HG03064 (cell line): ENCODE results near the gene TNFRSF21.
"Not testable (repeated sequence)": the region's sequence is repeated elsewhere in the genome, so short reads cannot be mapped to it uniquely, and the experiment has no call there.

Experiments used
- ATAC-seq: cut with Tn5 transposase; IDR thresholded peaks from one replicate; pipeline ENCODE4 v1.9.1; 2021; ENCODE audit warnings: low read depth; ENCODE audit not compliant: unreplicated experiment

The TNFRSF21 gene

DNA sequence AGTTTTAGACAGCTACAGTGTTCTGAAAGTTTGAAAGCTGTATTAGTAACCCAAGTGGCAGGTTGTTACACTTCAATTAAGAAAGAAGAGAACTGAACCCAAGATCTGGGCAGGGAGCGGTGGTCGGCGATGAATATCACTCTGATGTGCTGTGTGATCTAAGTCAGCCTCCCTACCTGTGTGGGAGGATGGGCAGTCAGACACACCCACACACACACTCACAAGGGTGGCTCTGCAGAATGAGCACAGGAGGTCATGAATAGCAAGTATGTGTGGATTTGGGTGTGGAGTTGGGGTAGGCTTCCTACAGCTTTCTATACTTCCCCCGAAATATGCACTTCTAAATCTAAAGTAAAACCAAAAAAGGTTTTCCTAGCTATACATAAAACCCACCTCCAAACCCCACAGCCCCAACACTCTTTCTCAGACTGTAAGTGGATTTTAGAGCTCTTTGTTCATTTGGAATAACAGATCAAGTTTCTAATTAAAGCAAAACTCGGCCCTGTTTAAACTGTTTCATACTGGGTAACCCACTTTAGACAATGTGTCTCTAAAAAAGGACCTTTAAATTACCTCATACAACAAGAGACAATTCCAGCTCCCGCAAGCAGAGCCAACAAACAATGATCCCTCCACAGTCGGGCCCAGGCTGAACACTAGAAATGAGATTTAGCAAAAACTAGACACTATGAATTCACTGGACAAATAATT, 19.4 kb downstream of the TNFRSF21 start:
- ATAC-seq = no peak

DNA sequence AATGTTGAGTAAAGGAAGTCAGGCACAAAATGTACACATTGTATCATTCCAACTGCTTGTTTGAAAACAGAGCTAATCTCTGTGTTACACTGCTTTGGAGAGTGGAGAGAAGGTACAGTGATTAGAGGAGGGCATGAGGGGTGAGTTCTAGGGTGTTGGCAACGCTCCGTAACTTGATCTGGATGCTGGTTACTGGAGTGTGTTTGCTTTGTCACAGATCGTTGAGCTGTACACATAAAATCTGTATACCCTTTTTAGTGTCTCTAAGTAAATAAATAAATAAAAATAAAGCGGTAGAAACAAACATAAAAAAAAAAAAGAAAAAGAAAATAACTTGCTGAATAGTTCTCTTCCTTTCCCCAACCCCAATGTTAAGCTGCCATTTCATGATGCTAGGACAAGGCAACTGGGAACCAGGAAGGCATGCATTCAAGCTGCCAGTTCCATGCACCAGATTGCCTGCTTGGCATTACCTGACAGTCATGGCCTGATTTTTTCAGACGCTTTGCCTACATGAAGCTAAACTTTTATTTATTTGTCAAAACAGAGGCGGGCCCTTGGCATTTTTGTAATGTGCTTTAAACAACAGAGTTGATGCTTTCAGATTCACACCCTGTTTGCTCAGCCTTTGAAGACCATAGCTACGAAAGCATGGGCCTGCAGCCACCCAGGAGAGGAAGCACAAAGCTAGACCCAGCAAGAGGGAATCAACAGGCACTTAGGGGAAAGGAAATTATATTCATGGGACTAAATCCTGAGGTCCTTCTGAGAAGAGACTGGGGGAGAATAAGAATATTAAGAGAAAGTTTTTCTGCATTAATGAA, 21.2 kb downstream of the TNFRSF21 start:
- ATAC-seq = no peak

DNA sequence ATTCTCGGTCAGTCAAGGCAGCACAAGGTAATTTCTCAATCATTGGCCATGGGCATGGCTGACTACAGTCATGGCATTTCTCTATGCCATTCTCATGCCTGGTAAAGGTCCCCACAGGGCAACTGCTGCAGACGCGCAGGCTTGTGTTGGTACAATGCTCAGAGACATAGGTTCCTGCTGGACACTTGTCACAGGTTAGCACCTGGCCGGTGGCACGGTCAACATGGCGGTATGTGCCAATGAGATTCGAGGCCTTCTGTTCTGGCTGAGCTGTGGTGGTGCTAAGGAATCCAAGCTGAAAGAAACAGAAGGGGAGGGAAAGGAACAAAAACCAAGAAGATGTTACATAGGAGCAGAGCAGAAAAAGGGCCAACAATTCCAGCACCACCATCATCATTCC, 23.4 kb downstream of the TNFRSF21 start:
- ATAC-seq = no peak

DNA sequence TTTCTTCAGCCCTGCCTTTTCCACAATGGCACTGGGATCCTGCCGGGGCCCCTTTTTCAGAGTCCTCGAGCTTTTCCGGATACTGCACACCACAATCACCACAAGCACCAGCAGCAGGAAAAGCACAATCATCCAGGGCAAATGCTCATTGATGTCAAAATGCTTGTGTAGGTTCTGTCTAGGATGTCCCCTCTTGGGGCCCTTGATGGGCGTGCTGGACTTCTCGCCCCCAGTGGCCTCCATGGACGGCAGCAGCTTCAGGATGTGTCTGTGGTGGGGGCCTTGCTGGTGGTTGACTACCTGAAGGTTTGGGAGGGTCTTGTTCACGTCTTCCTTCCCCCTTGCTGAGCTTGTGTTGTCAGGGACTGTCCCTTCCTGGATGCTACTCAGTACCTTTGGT, 25.7 kb downstream of the TNFRSF21 start:
- ATAC-seq = no peak

DNA sequence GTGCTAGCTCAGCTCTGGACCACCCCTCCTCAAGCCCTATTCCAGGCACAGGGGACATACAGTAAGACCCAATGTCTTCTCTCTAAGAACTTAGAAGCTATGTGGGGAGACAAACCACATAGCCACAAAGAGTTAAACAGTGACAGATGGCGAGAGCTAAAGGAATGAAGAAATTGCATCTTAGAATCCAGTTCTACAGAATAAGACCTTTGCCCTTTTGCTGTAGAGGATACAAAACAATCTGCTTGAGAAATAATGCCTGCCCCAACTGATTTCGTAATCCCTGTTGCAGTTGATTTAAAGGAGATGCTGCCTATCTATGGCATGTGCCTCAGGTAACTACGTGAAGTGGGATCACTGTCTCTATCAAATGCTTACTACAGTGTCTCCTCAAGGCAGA, 31.2 kb downstream of the TNFRSF21 start:
- no peak for ATAC-seq

DNA sequence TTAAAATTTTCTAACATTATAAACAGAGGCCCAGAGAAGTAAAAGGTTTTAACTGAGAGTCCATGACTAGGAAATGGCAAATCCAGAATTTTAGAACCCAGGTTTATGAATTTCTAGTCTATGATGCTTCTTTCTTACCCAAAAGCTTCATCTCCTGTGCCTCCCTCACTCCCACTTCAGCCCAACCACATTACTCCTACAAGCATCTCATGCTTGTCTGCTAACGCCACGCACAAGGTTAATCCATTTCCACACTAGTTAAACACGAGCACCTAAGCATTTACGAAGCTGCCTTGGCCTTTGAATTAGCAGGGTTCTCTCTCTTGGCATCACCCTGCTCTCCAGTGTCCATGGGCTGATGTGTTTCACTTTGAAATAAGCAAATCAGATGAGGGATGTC, 32.0 kb downstream of the TNFRSF21 start:
- no peak for ATAC-seq

DNA sequence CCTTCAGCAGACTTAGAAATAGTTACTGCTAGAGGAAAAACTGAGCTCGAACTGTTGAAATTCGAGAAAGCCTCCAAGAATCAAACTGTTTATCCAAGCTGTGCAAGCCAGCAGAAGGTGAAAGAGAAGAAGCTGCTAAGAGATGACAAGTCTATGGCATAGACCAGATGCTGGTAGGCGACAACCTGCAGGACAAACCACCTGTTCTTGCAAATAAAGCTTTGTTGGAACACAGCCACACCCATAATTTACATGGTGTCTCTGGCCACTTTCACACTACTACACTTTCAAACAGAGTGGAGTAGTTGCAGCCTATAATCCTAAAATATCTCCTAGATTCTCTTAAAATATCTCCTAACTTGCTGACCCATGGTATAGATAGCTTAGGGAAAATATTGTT, 33.3 kb downstream of the TNFRSF21 start:
- ATAC-seq = no peak

DNA sequence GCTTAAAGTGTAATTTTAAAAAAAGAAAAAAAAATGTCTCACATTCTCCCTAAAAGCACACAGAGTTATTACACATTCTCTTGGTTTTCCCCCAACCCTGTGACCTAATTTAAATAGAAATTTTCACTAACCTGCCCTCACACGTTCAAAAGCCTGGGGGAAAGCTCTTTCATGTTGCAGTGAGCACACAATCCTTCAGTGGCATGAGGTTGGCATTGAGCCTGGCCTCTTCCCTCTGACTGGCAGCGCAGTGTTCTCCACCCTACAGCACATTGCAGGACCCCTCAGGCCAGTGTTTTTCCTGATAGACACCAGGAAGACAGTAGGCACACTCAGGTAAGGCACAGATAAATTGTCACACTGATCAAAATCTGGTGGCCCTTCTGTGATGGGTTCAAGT, 34.1 kb downstream of the TNFRSF21 start:
- ATAC-seq = no peak

DNA sequence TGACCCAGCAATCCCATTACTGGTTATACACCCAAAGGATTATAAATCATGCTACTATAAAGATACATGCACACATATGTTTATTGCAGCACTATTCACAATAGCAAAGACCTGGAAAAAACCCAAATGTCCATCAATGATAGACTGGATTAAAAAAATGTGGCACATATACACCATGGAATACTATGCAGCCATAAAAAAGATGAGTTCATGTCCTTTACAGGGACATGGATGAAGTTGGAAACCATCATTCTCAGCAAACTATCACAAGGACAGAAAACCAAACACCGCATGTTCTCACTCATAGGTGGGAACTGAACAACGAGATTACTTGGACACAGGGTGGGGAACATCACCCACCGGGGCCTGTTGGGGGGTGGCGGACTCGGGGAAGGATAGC, 34.6 kb downstream of the TNFRSF21 start:
- ATAC-seq = not testable (repeated sequence)

DNA sequence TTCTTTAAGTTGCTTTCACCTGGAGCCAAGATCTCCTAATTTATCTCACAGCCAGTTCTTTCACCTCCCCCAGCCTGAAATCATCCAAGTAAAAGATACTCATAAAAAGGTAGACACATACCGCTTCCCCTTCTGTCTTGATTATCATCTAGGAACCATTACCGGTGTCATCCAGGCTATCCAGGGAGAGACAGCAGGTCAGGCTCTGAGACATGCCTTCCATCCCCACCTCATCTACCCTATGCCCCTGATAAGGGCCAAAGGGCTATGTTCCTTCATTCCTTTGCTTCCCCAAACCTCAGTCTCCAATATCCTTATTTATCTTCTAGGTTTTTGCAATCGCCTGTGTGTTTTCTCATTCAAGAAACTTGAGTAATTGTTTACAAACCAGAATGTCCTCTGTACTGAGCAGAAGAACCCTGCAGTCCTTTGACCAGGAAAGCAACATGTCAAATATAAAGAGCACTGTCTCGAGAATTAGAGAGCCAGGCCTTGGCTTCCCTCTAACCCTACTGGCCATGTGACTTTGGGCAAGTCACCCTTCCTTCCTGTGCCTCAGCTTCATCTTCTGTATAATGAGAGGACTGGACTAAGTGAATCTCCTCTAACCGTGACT, 41.0 kb downstream of the TNFRSF21 start:
- ATAC-seq = no peak

DNA sequence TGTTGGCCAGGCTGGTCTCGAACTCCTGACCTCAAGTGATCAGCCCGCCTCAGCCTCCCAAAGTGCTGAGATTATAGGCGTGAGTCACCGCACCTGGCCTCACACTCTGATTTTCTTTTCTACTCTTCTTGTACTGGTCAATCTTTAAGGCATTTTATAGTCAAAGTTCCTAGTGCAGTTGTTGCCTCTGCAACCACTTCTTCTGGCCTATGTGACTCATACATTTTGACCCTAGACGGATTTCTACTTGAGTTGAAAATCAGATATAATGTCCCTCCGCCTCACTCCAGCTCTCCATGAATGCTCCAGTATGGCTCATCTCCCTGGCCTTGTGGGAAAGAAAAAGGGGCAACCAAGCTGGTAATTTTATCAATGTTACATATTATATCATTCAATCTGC, 42.4 kb downstream of the TNFRSF21 start:
- no peak for ATAC-seq

DNA sequence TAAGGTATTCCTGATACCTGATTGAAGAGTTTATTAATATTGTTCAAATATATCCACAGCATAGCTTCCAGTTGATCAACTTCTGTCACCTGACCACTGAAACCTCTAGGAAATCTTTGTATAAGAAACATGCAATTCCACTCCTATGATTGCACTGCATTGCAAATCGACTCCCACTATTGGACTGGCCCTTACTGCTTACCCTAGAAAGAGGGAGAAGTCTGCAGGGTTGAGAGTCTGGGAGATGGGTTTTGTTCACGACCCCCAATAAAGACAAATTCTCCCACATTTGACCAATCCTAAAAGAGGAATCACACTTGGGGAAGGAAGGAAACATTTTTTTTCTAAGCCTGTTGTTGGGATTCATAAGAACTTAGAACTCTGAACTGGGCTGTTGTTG, 43.7 kb downstream of the TNFRSF21 start:
- ATAC-seq = no peak

DNA sequence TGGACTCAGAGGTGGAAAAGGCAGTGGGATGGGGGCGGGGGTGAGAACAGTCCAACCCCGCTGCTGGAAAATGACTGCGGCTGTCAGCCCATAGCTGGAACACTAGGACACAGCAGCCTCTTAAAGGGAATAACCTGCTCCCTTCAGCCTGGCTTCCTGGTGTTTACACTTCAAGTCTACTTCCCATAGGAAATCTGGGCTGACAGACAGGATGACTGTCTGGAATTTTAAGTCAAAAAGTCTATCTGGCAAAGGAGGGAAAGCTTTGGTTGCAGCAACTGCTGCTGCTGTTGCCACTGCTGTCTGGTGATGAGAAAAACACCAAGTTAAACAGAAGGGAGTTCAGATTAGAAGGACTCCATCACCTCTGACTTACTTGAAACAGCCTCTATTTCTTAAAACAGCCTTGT, 44.9 kb downstream of the TNFRSF21 start:
- no peak for ATAC-seq

DNA sequence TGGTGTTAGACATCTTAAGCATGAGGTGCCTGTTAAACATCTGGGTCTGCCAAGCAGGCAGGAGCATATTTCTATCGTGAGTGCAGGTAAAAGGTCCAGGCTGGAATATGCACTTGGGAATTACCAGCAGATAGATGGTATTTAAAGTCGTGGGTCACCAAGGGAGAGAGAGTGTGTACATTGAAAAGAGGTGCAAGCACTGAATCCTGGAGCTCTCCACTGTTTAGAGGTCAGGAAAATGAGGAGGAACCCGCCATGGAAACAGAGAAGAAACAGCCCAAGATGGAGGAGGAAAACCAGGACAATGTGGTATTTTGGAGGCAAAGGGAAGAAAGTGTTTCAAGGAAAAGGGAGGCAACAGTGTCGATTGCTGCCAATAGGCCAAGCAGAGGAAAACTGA, 46.4 kb downstream of the TNFRSF21 start:
- no peak for ATAC-seq

DNA sequence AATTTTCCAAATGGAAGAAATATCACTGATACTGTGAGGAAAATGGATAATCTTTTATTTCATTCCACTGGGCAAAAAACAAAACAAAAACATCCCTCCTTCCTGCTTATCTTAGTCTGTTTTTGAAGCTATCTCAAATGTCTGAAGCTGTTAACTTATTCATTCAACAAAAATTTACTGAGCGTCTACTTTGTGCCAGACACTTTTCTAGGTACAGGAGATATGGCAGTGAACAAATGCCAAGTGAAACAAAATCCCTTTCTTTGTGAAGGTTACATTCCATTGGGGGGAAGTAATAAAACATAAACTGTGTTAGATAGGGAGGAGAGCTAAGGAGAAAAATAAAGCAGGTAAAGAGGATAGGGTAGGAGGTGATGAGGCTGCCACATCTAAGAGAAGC, 47.5 kb downstream of the TNFRSF21 start:
- ATAC-seq = no peak

DNA sequence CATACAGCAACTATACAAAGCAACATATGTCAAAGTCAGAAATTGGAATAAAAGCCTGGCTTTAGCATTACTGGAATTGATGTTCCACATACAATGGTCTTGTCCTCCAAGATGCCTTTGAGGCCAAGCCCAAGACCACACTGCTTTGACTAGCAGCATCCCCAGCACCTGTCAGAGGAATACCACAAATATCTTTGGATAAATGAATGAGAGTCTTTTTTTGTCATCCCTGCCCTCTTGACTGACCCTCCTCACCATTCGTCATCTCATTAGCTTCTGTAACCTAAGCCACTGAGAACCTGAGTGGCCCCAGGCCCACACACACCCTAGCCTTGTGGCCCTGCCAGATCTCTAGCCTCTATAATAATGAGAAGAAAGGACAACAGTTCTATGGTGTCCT, 48.5 kb downstream of the TNFRSF21 start:
- ATAC-seq = no peak

DNA sequence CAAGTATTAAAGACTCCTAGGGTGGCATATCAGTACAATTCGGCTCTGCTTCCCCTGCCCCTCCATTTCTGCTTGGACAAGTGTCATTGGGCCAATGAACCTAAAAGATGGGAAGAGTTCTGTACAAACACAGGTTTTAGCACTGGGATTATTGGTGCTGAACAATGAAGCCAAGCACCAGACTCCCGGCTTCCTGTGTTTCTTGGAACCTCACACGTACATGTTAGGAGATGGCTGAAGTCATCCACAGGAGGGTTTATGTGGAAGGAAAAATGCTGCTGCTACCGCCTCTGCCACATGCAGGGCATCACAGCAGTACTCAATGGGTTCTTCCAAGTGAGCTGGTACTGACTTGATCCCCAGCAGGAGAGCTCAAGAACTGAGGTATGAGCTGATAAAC, 49.7 kb downstream of the TNFRSF21 start:
- ATAC-seq = no peak

DNA sequence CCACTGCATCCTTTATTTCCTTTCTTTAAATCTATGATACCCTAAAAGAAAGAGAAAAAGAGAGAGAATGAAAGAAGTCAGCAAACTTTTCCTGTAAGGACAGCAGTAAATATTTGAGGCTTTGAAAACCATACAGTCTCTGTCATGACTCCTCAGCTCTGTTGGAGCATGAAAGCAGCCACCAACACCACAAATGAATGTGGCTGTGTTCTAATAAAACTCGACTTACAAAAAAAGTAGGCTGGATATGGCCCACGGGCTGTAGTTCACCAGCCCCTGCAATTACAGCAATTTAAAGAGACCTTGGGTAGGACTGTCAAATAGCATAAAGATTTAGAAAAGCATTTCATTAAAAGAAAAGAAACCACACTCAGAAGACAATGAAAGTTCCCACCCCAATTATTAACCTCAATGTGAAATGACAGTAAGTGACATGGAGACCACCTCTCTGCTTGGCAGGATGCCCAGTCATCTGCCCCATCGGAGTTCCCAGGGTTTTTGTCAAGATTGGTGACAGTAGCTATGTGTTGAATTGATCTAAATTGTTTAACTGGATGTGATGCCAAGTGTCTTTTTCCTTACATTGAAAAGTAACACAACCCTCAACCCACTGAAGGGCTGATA, 50.9 kb downstream of the TNFRSF21 start:
- ATAC-seq = no peak

DNA sequence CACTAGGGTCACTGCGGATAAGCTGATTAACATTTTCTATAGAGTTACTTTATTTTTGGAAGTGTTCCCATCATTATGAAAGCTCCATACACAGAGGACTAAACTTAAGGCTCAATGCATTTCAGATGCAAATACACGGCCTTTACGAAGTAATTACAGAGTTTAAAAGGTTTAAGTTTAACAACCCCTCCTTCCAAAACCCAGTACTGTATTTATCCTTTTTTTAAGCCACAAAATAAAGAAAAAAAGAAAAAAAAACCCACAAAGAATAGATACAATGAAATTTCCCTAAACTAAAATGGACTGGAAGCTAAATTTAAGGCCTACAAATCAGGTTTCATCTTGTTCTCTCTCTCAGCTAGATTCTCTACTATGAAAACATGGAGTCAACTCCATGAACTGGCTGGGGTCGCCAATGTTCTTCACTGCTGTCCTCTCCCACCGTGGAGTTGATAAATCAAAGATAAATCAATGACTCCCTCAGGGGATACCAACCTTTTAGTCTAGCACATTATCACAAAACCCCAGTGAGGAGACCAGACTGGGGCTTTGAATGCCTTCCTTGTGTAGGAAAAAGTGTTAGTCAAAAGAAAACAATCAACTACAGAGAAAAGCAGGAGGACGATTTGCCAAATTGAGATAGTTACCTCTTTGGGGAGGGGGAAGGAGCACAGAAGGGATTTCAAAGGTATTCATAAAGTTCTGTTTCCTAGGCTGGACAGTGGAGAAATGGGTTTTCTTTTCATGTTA, 52.5 kb downstream of the TNFRSF21 start:
- no peak for ATAC-seq

DNA sequence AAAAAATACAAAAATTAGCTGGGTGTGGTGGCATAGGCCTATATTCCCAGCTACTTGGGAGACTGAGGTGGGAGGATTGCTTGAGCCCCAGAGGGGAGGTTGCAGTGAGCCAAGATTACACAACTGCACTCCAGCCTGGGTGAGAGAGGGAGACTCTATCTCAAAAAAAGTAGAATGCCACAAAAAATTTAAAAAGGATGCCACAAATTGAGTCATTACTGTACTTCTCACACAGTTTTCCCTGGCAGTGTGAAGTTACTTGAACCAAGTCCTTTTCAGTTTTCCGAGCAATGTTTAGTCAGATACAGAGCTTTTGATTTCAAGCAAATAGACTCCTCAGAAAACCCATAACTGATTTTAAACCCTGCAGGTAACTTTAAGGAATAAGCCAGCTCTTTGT, 53.3 kb downstream of the TNFRSF21 start:
- ATAC-seq = no peak

DNA sequence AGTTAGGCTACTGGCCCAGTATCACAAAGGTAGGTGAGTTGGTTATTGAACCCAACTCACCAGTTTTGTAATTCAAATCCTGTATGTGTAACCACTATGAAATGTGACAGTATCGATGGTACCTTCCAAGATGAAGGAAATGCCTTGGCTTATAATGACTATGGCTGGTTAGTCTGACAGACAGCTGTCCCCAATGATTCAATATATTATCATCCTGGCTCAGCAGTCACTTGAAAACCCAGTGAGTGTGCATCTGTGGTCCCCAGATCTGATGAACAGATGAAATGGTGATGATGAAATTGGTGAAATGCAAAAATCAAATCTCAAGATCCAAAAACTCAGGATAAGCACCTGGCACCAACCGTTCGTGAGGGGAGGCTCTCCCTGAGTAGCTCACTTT, 54.8 kb downstream of the TNFRSF21 start:
- no peak for ATAC-seq
